ENCODE results near the gene FSTL5. TPM values are rescaled to one million over a fixed set of nuclear protein-coding genes. Genes with fewer than 3 reads are reported as not detected.

Gene FSTL5
- total RNA-seq, 1 experiment from 2014 or later: 0.55 TPM

GRCh38 chr4:161894493-161895167 is 269.2 kb downstream of the FSTL5 start (continued):
- TF ChIP-seq ZNF281 (CRISPR knock-in tag; IDR thresholded peaks at IDR 0.05): no peak
- TF ChIP-seq GTF2I (CRISPR knock-in tag; conservative IDR thresholded peaks at IDR 0.05): no peak
- no peak for TF ChIP-seq TEAD4 (CRISPR knock-in tag; IDR thresholded peaks at IDR 0.05)
- no peak for TF ChIP-seq NR3C1 (CRISPR knock-in tag; conservative IDR thresholded peaks at IDR 0.05; ENCODE audit: low read depth)
- no peak for TF ChIP-seq PREB (CRISPR knock-in tag; IDR thresholded peaks at IDR 0.05; ENCODE audit: borderline replicate concordance)

- Mint-ChIP-seq H3K4me1 (no peaks in the 10 kb centered on the region), H3K27me3 (ENCODE audit: low read depth) (no peaks in the 10 kb centered on the region), H3K4me3 (no peak overlapping the region), H3K36me3 (no peaks in the 10 kb centered on the region), H3K9me3 (no peaks in the 10 kb centered on the region), H3K27ac (no peak overlapping the region)
- CTCF ChIA-PET: no interaction called here
- ATAC-seq (no peak), DNase-seq (ENCODE audit: low spot score) (no peak)
- TF ChIP-seq ZNF281 (CRISPR knock-in tag; IDR thresholded peaks at IDR 0.05) (no peak), ZNF232 (CRISPR knock-in tag; IDR thresholded peaks at IDR 0.05) (no peak), CDX4 (CRISPR knock-in tag; IDR thresholded peaks at IDR 0.05; ENCODE audit: borderline replicate concordance) (no peak), SMAD4 (CRISPR knock-in tag; IDR thresholded peaks at IDR 0.05) (no peak), ZSCAN18 (CRISPR knock-in tag; IDR thresholded peaks at IDR 0.05) (no peak), E2F5 (CRISPR knock-in tag; IDR thresholded peaks at IDR 0.05) (no peak), JAZF1 (CRISPR knock-in tag; IDR thresholded peaks at IDR 0.05) (no peak), ZBTB21 (CRISPR knock-in tag; IDR thresholded peaks at IDR 0.05; ENCODE audit: borderline replicate concordance) (no peak), ZNF396 (CRISPR knock-in tag; IDR thresholded peaks at IDR 0.05; ENCODE audit: borderline replicate concordance) (no peak)
- POLR2A ChIA-PET: no interaction called here
Measured at GRCh38 chr4:161894014-161894413, 269.8 kb downstream of the FSTL5 start.
